ENCODE data around the gene HAUS8. TPM values are rescaled to one million over a fixed set of nuclear protein-coding genes. Genes with fewer than 3 reads are reported as not detected.

Gene HAUS8
- total and polyA plus RNA-seq, 2 experiments from 2014 or later, result 11.5 to 14.2 TPM

- Histone ChIP-seq H3K36me3 (no peaks in the 10 kb centered on the region), H3K9me3 (ENCODE audit: low read depth) (no peaks in the 10 kb centered on the region), H3K27me3 (no peaks in the 10 kb centered on the region), H3K27ac (no peak overlapping the region), H3K4me3 (no peak overlapping the region), H3K4me1 (ENCODE audit: low read depth) (peaks cover 3% of the 10 kb centered on the region)
- no peak for DNase-seq (ENCODE audit: low read depth in 1 of 2, low spot score in 1 of 2)
- TF ChIP-seq, protein P1, sequence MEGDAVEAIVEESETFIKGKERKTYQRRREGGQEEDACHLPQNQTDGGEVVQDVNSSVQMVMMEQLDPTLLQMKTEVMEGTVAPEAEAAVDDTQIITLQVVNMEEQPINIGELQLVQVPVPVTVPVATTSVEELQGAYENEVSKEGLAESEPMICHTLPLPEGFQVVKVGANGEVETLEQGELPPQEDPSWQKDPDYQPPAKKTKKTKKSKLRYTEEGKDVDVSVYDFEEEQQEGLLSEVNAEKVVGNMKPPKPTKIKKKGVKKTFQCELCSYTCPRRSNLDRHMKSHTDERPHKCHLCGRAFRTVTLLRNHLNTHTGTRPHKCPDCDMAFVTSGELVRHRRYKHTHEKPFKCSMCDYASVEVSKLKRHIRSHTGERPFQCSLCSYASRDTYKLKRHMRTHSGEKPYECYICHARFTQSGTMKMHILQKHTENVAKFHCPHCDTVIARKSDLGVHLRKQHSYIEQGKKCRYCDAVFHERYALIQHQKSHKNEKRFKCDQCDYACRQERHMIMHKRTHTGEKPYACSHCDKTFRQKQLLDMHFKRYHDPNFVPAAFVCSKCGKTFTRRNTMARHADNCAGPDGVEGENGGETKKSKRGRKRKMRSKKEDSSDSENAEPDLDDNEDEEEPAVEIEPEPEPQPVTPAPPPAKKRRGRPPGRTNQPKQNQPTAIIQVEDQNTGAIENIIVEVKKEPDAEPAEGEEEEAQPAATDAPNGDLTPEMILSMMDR (IDR thresholded peaks at IDR 0.05; ENCODE audit: low read depth, low read length), result no peak
Observed at GRCh38 chr19:17111766-17112165, 36.5 kb upstream of the HAUS8 start.

- Histone ChIP-seq H3K27ac (no peak overlapping the region), H3K9me3 (ENCODE audit: low read depth) (no peaks in the 10 kb centered on the region)
- TF ChIP-seq, protein P1 (IDR thresholded peaks at IDR 0.05; ENCODE audit: low read depth, low read length), result no peak
Observed at GRCh38 chr19:17110599-17110966, 35.3 kb upstream of the HAUS8 start.

DNA sequence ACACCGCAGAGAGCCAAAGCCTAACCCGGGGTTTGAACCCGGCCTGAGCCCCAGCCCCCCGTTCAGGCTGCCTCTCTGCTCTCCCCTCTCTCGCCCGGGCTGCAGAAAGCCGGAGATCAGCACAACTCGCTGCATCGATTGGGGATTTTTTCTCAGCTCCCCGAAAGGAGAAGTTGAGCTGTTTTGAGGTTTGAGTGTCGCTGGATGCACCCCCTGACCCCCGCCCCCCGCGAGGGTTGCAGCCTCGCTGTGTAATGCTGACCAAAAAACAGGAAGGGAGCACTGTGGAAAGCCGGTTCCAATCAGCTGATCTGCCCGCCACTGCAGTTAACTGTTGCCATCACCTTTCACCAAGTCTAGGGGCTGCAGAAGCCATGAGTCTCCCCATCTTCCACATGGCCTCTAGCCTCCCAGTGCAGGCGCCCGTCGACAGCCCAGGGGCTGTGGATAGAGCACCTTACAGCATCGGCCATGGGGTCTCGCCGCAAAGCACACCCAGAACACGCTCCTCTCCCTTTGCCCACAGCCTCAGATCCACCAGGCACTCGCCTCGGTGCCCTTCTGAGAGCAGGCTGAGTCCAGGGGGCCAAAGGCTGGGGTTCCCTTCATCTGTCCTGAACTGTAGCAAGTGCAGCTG is 34.8 kb upstream of the HAUS8 start:
- Histone ChIP-seq H3K36me3 (no peaks in the 10 kb centered on the region), H3K9me3 (ENCODE audit: low read depth) (no peaks in the 10 kb centered on the region), H3K27ac (no peak overlapping the region), H3K27me3 (no peaks in the 10 kb centered on the region), H3K4me1 (ENCODE audit: low read depth) (peaks cover 3% of the 10 kb centered on the region), H3K4me3 (no peak overlapping the region)
- TF ChIP-seq, protein P1 (IDR thresholded peaks at IDR 0.05; ENCODE audit: low read depth, low read length), result no peak
- DNase-seq (ENCODE audit: low read depth in 1 of 2, low spot score in 1 of 2), result no peak

More at GRCh38 chr19:17110599-17110966, 35.3 kb upstream of the HAUS8 start:
- Histone ChIP-seq H3K27me3 (no peaks in the 10 kb centered on the region), H3K4me3 (no peak overlapping the region), H3K4me1 (ENCODE audit: low read depth) (peaks cover 3% of the 10 kb centered on the region), H3K36me3 (no peaks in the 10 kb centered on the region)
- no peak for DNase-seq (ENCODE audit: low read depth in 1 of 2, low spot score in 1 of 2)

GRCh38 chr19:17109300-17109699 is 34.0 kb upstream of the HAUS8 start:
- peaks cover 3% of the 10 kb centered on the region for H3K4me1 ChIP-seq (ENCODE audit: low read depth)
- H3K27me3 ChIP-seq, result no peaks in the 10 kb centered on the region
- no peak overlapping the region for H3K27ac ChIP-seq
- no peak for DNase-seq (ENCODE audit: low read depth in 1 of 2, low spot score in 1 of 2)
- H3K4me3 ChIP-seq, result no peak overlapping the region
- no peaks in the 10 kb centered on the region for H3K9me3 ChIP-seq (ENCODE audit: low read depth)
- no peaks in the 10 kb centered on the region for H3K36me3 ChIP-seq
- TF ChIP-seq, protein P1 (IDR thresholded peaks at IDR 0.05; ENCODE audit: low read depth, low read length), result no peak

GRCh38 chr19:17108453-17108784 is 33.2 kb upstream of the HAUS8 start:
- Histone ChIP-seq H3K27me3 (no peaks in the 10 kb centered on the region), H3K4me1 (ENCODE audit: low read depth) (peaks cover 3% of the 10 kb centered on the region), H3K4me3 (no peak overlapping the region), H3K9me3 (ENCODE audit: low read depth) (no peaks in the 10 kb centered on the region), H3K27ac (no peak overlapping the region), H3K36me3 (no peaks in the 10 kb centered on the region)
- TF ChIP-seq, protein P1 (IDR thresholded peaks at IDR 0.05; ENCODE audit: low read depth, low read length), result no peak
- DNase-seq (ENCODE audit: low read depth in 1 of 2, low spot score in 1 of 2), result no peak
